Stimulated activated CD4-positive, alpha-beta T cell treated with anti-CD3 and anti-CD28 coated beads, Interleukin-4, amount 100 ng/mL, for 1 hour (primary cell): Measurements from ENCODE around the gene GREB1L.
"Not testable (repeated sequence)": the region's sequence is repeated elsewhere in the genome, so short reads cannot be mapped to it uniquely, and the experiment has no call there.

ENCODE experiments used
- DNase-seq: peaks from one replicate; pipeline ENCODE4 v3.0.0-alpha.2; 2020

GREB1L gene

GRCh38 chr18:21265971-21266673 lies 24.1 kb downstream of the GREB1L start:
- no peak for DNase-seq

DNA sequence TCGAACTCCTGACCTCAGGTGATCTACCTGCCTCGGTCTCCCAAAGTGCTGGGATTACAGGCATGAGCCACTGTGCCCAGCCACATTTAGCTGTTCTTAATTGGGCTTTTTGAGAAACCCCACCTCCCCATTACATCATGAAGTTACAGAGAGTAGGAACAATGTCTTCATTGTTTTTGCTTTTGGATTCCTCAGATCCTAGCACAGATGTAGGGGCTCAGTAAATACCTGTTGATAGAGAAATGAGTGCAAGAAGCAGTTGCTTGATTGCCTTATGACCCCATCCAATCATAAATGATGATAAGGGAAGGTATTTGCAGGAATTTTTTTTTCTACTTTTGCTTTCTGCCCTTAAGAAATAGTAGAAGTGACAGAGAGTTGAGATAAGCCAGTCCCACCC lies 25.4 kb downstream of the GREB1L start:
- no peak for DNase-seq

GRCh38 chr18:21269349-21269748 lies 27.3 kb downstream of the GREB1L start:
- DNase-seq: no peak

DNA sequence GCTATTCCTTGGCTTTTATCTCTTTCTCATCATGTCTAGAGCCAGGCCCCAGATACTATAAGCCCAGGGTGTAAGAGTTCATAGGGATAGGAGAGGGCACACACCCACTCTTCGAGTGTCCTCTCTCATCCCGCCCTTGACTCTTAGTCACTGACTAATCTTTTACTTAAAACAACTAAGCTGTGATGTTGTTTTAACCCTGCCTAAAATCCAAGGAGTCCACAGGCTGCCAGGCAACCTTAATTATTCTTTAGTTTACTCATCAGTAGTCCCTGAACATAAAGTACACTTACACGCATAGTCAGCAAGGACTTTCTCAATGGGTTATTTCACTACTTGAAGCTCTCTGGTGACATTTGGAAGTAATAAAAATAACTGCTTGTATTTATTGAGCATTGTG lies 28.4 kb downstream of the GREB1L start:
- no peak for DNase-seq

DNA sequence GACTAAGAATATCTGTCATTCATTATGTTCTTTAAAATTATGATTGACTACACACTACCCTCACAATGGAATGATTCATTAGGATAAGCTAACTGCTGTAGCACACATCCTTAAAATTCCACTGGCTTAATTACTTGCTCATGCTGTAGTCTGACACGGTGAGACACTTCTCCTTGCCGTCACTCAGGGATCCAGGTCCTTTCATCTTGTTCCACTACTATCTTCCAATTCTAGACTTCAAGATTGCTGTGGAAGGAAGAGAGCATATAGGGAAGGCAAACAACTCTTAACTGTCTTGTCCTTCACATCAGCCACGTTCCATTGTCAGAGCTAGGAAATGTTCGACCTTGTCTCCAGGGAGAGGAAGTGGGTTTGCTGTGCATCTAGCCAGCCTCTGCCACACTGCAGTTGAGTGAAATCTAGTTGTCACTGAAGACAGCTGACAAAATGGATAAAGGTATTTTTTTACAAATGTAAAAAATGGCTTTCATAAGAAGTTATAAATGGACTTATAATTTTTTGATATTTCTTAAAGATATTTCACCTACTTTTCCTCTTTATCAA lies 30.1 kb downstream of the GREB1L start:
- no peak for DNase-seq

DNA sequence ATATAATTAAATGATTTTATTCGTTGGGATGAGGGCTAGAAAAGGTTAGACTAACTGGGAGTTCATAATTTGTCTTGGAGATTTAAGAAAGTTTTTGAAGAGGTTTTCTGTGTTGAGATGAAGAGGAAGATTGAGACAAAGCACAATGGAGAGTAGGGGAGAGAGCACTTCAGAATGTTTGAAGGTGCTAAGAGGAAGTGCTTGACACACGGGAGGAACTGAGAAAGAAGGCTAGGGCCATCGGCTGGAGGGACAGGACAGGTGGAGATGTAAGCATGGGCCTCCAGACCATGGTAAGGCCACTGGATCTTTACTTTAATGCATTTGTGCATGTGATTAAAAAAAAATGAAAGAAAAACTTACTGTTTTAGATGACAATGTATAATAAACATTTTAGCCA lies 31.5 kb downstream of the GREB1L start:
- no peak for DNase-seq

GRCh38 chr18:21275645-21276044 lies 33.6 kb downstream of the GREB1L start:
- no peak for DNase-seq

- DNase-seq: no peak
Observed at GRCh38 chr18:21277578-21277977, 35.5 kb downstream of the GREB1L start.

DNA sequence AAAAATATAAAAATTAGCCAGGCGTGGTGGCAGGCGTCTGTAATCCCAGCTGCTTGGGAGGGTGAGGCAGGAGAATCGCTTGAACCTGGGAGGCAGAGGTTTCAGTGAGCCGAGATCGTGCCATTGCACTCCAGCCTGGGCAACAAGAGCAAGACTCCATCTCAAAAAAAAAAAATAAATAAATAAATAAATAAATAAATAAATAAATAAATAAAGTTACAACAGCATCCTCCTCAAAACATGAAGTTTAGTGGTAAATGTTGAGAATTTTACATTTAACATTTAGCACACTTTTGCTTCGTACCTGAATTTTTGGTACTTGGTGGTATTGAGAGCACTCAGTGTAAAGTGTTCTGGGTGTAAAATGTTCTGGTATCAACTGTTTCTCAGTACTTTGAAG lies 36.2 kb downstream of the GREB1L start:
- not testable (repeated sequence) for DNase-seq

GRCh38 chr18:21281603-21282002 lies 39.6 kb downstream of the GREB1L start:
- no peak for DNase-seq

- DNase-seq: no peak
Observed at GRCh38 chr18:21284540-21284939, 42.5 kb downstream of the GREB1L start.

GRCh38 chr18:21289827-21290226 lies 47.8 kb downstream of the GREB1L start:
- DNase-seq: no peak

DNA sequence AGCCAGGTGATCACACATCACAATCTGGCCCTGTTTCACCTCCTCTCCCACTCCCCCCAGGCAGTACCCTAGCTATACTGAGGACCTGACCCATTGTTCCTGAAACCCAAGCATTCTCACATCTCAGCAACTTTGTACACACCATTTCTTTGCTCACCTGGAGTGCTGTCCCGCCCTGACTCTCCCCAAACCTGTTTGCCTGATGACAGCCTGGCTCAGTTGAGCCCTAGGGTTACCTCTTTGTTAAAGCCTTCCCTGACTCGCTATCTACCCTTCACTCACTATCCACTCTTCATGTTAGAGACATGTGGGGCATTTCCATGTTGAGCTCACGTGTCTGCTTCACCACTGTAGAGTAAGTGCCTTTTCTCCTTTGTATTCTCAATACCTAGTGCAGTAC lies 49.1 kb downstream of the GREB1L start:
- DNase-seq: no peak

DNA sequence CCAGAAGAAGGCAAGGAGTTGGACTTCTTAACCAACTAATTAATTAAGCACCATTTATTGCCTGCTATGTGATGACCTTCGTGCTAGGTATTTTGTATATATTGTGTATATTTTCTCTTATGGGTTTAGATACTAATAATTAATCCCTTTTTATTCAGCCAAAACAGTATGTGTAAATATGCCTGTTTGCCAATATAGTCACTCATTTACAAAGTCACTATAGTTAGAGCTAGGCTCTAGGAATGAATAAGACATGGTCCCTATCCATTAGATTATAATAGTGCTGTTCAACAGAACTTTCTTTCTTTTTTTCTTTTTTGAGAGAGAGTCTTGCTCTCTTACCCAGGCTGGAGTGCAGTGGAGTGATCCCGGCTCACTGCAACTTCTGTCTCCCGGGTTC lies 51.4 kb downstream of the GREB1L start:
- no peak for DNase-seq

DNA sequence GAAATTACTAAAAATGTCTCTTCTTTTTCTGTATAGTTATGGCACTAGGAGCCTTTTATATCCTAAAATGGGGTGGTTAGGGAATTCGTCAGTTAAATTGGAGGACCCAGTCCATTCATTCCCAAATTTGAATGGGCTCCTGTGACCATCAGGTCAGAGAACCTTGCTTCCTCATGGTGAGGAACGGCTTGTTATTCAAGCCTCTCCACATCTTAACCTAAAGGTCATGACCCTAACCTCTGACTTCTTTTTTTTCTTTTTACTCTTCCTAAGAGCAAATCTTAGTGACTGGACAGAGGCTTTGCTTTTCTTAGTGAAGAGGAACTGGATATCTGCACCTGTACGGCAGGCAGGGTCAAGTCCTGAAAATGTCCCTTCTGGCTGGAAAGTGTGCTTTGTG lies 53.1 kb downstream of the GREB1L start:
- DNase-seq: no peak

DNA sequence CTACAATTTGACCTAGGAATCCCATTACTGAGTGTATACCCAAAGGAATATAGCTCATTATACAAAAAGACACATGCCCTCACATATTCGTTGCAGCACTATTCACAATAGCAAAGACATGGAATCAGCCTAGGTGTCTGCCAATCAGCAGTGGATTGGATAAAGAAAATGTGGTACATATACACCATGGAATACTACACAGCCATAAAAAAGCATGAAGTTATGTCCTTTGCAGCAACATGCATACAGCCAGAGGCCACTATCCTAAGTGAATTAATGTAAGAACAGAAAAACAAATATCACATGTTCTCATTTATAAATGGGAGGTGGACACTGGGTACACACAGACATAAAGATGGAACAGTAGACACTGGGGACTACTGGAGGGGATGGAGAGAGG lies 54.0 kb downstream of the GREB1L start:
- DNase-seq: no peak

DNA sequence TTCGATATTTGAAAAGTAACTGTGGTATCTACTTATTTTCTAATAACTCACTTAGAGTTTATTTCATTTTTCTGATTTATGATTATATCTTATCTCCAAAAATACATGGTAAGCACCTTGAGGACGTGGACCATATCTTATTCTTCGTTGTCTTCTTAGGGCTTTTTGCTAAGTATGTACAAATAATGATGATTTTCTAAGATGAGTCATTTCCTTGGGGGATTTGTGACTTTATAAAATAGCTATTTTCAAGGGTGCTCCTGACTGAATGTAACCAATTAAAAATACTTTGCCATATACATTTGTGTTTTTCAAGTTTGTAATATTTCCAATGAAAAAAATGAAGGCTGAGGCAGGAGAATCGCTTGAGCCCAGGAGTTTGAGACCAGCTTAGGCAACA lies 56.3 kb downstream of the GREB1L start:
- no peak for DNase-seq

DNA sequence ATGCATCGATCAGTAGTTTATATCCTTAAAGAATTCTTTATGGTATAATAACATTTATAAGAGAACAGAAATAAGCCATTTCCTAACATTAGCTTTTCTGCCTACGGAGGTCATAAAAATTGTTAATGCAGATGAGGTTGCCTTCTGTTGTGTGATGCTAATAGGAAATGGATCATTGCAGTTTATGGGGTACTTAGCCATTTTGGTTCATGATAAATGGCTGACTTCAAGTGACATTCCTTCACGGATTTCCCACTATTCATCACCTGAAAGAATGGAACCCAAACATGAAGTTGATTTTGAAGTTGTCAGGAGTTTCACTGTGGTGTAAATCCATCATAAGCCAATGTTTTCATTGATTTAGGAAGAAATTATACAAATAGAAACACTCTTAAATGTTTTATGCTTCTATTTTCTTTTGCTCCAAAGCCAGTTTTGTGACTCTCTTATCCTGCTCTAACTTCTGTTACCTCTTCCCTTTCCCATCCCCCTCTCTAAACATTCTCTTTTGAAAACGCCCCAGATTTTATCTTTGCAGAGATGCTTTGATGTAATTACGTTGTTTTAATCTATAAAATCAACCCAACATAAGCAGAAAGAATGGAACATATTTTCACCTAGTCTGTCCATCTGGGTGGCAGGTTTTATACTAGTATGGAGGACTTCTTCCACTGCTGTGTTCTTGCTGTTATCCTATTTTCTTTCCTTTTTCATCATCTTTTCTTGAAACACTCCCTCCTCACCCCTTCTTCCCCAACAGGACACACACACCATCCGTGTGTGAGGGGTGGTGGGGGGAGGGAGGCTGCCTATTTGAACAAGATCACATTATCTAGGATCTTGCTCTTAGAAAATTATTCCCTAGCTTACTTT lies 58.2 kb downstream of the GREB1L start:
- no peak for DNase-seq

GRCh38 chr18:21300908-21301200 lies 58.8 kb downstream of the GREB1L start:
- no peak for DNase-seq

- no peak for DNase-seq
Observed at GRCh38 chr18:21303445-21303844, 61.4 kb downstream of the GREB1L start.

DNA sequence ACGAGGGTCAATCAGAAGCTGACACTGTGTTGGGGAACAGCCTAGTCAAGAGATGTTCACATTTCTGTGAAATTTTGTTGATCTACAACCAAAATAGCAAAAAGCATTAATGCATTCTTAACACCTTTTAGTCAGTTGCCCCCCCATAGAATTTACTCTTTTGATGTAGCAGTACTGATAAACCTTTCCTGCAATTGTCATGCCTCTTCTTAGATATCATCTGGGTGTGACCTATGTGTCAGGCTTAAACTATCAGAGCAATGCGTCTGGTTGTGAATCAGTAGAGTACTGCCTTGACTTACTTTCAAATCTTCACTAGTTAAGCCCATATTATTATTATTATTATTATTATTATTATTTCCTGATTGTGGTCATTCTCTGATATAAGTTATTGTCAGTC lies 61.9 kb downstream of the GREB1L start:
- no peak for DNase-seq

GRCh38 chr18:21305621-21306020 lies 63.6 kb downstream of the GREB1L start:
- no peak for DNase-seq

DNA sequence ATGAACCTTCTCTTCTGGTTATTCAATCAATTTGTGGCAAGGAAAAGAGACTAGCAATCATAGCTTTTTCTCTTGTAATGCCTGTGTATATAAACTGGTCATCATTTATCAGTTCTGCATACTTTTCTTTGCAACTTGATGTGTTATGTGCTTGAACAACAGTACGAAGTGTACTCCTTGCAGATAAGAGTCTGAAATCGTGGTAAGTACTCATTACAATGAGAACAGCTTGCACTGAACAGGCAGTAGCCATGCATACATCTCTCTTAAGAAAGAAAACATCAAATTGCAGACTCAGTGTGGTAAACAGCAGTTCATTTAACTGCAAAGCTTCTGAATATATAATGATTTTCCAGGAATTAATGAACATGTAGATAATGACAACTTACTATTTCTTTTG lies 64.3 kb downstream of the GREB1L start:
- no peak for DNase-seq

- no peak for DNase-seq
Observed at GRCh38 chr18:21307578-21307977, 65.5 kb downstream of the GREB1L start.
